HG03060 (cell line): Measurements from ENCODE around the gene TECTA.

Experiments used
- ATAC-seq: cut with Tn5 transposase; IDR thresholded peaks from one replicate; pipeline ENCODE4 v1.9.1; 2021; ENCODE audit warnings: low read depth, moderate number of reproducible peaks; ENCODE audit not compliant: unreplicated experiment

TECTA gene

GRCh38 chr11:121100943-121101342 is at the start of gene TECTA:
TECTA (plus strand) TSS chr11:121101243; CDS start chr11:121102666, 1,423 bp downstream.
- no peak for ATAC-seq

GRCh38 chr11:121053244-121053643 is 47.8 kb upstream of the TECTA start:
- ATAC-seq = no peak

GRCh38 chr11:121054266-121054665 is 46.8 kb upstream of the TECTA start:
- ATAC-seq = no peak

- ATAC-seq = no peak
Measured at GRCh38 chr11:121055076-121055475, 46.0 kb upstream of the TECTA start.

- ATAC-seq = no peak
Measured at GRCh38 chr11:121057922-121058321, 43.1 kb upstream of the TECTA start.

GRCh38 chr11:121058941-121059340 is 42.1 kb upstream of the TECTA start:
- ATAC-seq = no peak

GRCh38 chr11:121059605-121060004 is 41.4 kb upstream of the TECTA start:
- ATAC-seq = peak; percentile 97

GRCh38 chr11:121063728-121064127 is 37.3 kb upstream of the TECTA start:
- ATAC-seq = no peak

GRCh38 chr11:121066623-121067022 is 34.4 kb upstream of the TECTA start:
- no peak for ATAC-seq

- no peak for ATAC-seq
Measured at GRCh38 chr11:121067026-121067425, 34.0 kb upstream of the TECTA start.

GRCh38 chr11:121067453-121067852 is 33.6 kb upstream of the TECTA start:
- no peak for ATAC-seq

- no peak for ATAC-seq
Measured at GRCh38 chr11:121067962-121068647, 32.9 kb upstream of the TECTA start.

GRCh38 chr11:121068787-121069186 is 32.3 kb upstream of the TECTA start:
- ATAC-seq = no peak

GRCh38 chr11:121070951-121071845 is 29.8 kb upstream of the TECTA start:
- ATAC-seq = no peak

- ATAC-seq = no peak
Measured at GRCh38 chr11:121071846-121072450, 29.1 kb upstream of the TECTA start.

GRCh38 chr11:121081321-121081720 is 19.7 kb upstream of the TECTA start:
- no peak for ATAC-seq

- no peak for ATAC-seq
Measured at GRCh38 chr11:121082219-121082618, 18.8 kb upstream of the TECTA start.

GRCh38 chr11:121082670-121083069 is 18.4 kb upstream of the TECTA start:
- no peak for ATAC-seq

GRCh38 chr11:121086866-121087265 is 14.2 kb upstream of the TECTA start:
- ATAC-seq = no peak

- no peak for ATAC-seq
Measured at GRCh38 chr11:121089566-121089965, 11.5 kb upstream of the TECTA start.

- no peak for ATAC-seq
Measured at GRCh38 chr11:121090145-121090721, 10.8 kb upstream of the TECTA start.
